HCT116 (cell line): ENCODE results near the gene PNPLA5.

Experiments
- CEBPB ChIP-seq: IDR thresholded peaks from 2 replicates; pipeline ENCODE4 v1.6.1; 2012; ENCODE audit warnings: low read depth
- CTCF ChIP-seq, 3 experiments: fragments of 200-600 bp in 1 of 3; sonication (generic) in 1 of 3; IDR thresholded peaks in 2 of 3; conservative IDR thresholded peaks in 1 of 3; 2 replicates each; pipeline ENCODE4 v1.5.1; 2012 to 2017; ENCODE audit warnings: low read depth in 2 of 3, low read length in 2 of 3, antibody characterized with exemption in 1 of 3, borderline replicate concordance in 1 of 3, control low read depth in 1 of 3, mild to moderate bottlenecking in 1 of 3, mixed read lengths in 1 of 3, mixed run types in 1 of 3, moderate library complexity in 1 of 3; ENCODE audit not compliant: insufficient read depth in 1 of 3
- EGR1 ChIP-seq: IDR thresholded peaks from 2 replicates; pipeline ENCODE4 v1.6.1; 2012; ENCODE audit warnings: low read depth
- ELF1 ChIP-seq: IDR thresholded peaks from 2 replicates; pipeline ENCODE4 v1.6.1; 2012; ENCODE audit warnings: low read depth, borderline replicate concordance
- EZH2phosphoT487 ChIP-seq: fragments of 200-600 bp; IDR thresholded peaks from 2 replicates; pipeline ENCODE4 v1.6.1; 2018; ENCODE audit warnings: antibody characterized with exemption, borderline replicate concordance
- FOSL1 ChIP-seq: IDR thresholded peaks from 2 replicates; pipeline ENCODE4 v1.6.1; 2012; ENCODE audit warnings: low read depth
- JUND ChIP-seq: IDR thresholded peaks from 2 replicates; pipeline ENCODE4 v1.6.1; 2012
- POLR2A ChIP-seq: IDR thresholded peaks from 2 replicates; pipeline ENCODE4 v1.7.0; 2011; ENCODE audit warnings: borderline replicate concordance; ENCODE audit not compliant: insufficient read depth, insufficient read length; ENCODE audit errors: extremely low read depth
- POLR2AphosphoS5 ChIP-seq: IDR thresholded peaks from 2 replicates; pipeline ENCODE4 v1.6.1; 2011; ENCODE audit warnings: mild to moderate bottlenecking, low read depth, low read length, moderate library complexity
- RAD21 ChIP-seq: IDR thresholded peaks from 2 replicates; pipeline ENCODE4 v1.6.1; 2012; ENCODE audit warnings: low read depth, mild to moderate bottlenecking
- SP1 ChIP-seq: IDR thresholded peaks from 2 replicates; pipeline ENCODE4 v1.6.1; 2012; ENCODE audit warnings: low read depth
- TCF7L2 ChIP-seq: IDR thresholded peaks from 2 replicates; pipeline ENCODE4 v1.7.0; 2011; ENCODE audit warnings: borderline replicate concordance, inconsistent platforms; ENCODE audit not compliant: insufficient read depth, insufficient read length; ENCODE audit errors: extremely low read depth
- YY1 ChIP-seq: IDR thresholded peaks from 2 replicates; pipeline ENCODE4 v1.6.1; 2011; ENCODE audit warnings: low read length, low read depth, moderate library complexity, mild to moderate bottlenecking; ENCODE audit not compliant: insufficient replicate concordance; ENCODE audit errors: extremely low read depth
- TF ChIP-seq, protein P1 (sequence below): IDR thresholded peaks from 2 replicates; pipeline ENCODE4 v1.6.1; 2012

DNA sequence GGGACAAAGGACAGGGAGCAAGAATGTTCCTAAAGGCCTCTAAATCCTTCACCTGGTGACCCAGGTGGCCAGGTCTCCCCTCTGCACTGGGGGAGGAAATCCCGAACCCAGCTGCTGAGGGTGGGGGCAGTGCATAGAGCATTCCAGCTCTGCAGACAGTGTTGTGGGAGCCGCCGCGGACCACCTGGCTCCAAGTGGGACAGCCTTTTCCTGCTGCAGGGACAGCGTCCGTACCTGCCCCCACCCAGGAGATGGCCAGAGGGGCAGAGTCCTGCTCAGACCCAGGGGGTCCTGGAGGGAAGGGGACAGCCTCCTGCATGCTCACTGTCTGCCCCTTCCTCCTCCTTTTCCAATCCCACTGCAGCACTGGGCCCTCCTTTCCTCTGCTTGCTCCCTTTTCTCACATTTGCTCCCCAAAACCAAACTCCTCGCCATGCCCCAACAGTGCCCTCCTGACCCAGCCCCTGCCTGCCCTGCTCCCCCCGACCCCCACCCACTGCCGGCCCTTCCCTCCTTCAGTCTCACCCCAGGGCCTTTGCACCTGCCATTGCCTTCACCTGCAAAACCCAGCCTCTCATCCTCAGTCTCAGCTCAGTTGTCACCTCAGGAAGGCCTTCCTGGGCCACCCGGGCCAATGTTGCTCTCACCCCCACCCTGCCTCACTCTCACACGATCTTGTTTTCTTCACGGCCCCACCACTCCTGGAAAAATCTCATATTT is 12.8 kb downstream of the PNPLA5 start:
- TF ChIP-seq CTCF (IDR thresholded peaks at IDR 0.05 in 2 of 3, conservative IDR thresholded peaks at IDR 0.05 in 1 of 3; ENCODE audit: borderline replicate concordance in 1 of 3, insufficient read depth in 1 of 3, low read depth in 2 of 3, low read length in 2 of 3) (no peak), EGR1 (no peak), ELF1 (no peak), YY1 (no peak), POLR2AphosphoS5 (no peak), EZH2phosphoT487 (no peak), POLR2A (no peak), SP1 (no peak), RAD21 (no peak), TCF7L2 (no peak), FOSL1 (no peak), JUND (no peak), CEBPB (no peak)
- TF ChIP-seq, protein P1, sequence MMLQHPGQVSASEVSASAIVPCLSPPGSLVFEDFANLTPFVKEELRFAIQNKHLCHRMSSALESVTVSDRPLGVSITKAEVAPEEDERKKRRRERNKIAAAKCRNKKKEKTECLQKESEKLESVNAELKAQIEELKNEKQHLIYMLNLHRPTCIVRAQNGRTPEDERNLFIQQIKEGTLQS: no peak
